Smooth muscle cell (in vitro differentiated cells): Measurements from ENCODE around the gene LCE1A. TPM values are rescaled to one million over a fixed set of nuclear protein-coding genes. Genes with fewer than 3 reads are reported as not detected.

Experiments used
- DNase-seq: peaks from one replicate; lab custom pipeline; 2025; ENCODE audit not compliant: unreplicated experiment; lab: John Stamatoyannopoulos, UW
- H2AFZ ChIP-seq: fragments of 200-600 bp; sonication (generic); 2 replicates; pipeline ENCODE4 v1.6.0; 2016; ENCODE audit warnings: antibody characterized with exemption, low read depth, mild to moderate bottlenecking
- H3F3A ChIP-seq: fragments of 200-600 bp; sonication (generic); 2 replicates; pipeline ENCODE4 v1.6.0; 2017; ENCODE audit warnings: antibody characterized with exemption, low read depth
- H3K27ac ChIP-seq: fragments of 200-600 bp; sonication (generic); 2 replicates; pipeline ENCODE4 v1.5.1; 2016; ENCODE audit warnings: low read depth, mild to moderate bottlenecking
- H3K27me3 ChIP-seq: fragments of 200-600 bp; sonication (generic); 2 replicates; pipeline ENCODE4 v1.6.1; 2016; ENCODE audit warnings: low read depth, mild to moderate bottlenecking
- H3K36me3 ChIP-seq: fragments of 200-600 bp; sonication (generic); 2 replicates; pipeline ENCODE4 v1.5.1; 2016; ENCODE audit warnings: low read depth
- H3K4me1 ChIP-seq: fragments of 200-600 bp; sonication (generic); 2 replicates; pipeline ENCODE4 v1.5.1; 2016; ENCODE audit warnings: low read depth
- H3K4me2 ChIP-seq: fragments of 200-600 bp; sonication (generic); 2 replicates; pipeline ENCODE4 v1.6.0; 2016; ENCODE audit warnings: mild to moderate bottlenecking
- H3K4me3 ChIP-seq: fragments of 200-600 bp; sonication (generic); 2 replicates; pipeline ENCODE4 v1.5.1; 2016; ENCODE audit warnings: mild to moderate bottlenecking
- H3K79me2 ChIP-seq: fragments of 200-600 bp; sonication (generic); 2 replicates; pipeline ENCODE4 v1.6.0; 2016; ENCODE audit warnings: low read depth, mild to moderate bottlenecking
- H3K9ac ChIP-seq: fragments of 200-600 bp; sonication (generic); 2 replicates; pipeline ENCODE4 v1.6.0; 2016; ENCODE audit warnings: low read depth
- H3K9me3 ChIP-seq: fragments of 200-600 bp; sonication (generic); replicated peaks from 2 replicates; pipeline ENCODE4 v1.5.1; 2016; ENCODE audit warnings: low read depth
- H4K20me1 ChIP-seq: fragments of 200-600 bp; sonication (generic); 2 replicates; pipeline ENCODE4 v1.6.0; 2016; ENCODE audit warnings: low read depth
- WGBS: methylation state at CpG from one replicate; pipeline ENCODE4 v1.1.7; 2016; ENCODE audit warnings: low lambda C conversion rate; 5-methylcytosine and 5-hydroxymethylcytosine counted together
- polyA plus RNA-seq: library from polyadenylated mRNA; unstranded; fragments of >200 nt; fragmentation: Nextera tagmentation; extraction: Ambion mirVana; gene quantifications from 2 replicates; pipeline ENCODE4 v1.2.1, GENCODE V29; 2016
- total RNA-seq: library from RNA; depleted of rRNA; stranded (reverse); fragments of >200 nt; gene quantifications from 2 replicates; pipeline ENCODE4 v1.2.3, GENCODE V29; 2014
- TF ChIP-seq, protein P1 (sequence below): fragments of 200-600 bp; sonication (generic); IDR thresholded peaks from 2 replicates; pipeline ENCODE4 v1.5.1; 2017; ENCODE audit warnings: borderline replicate concordance, mild to moderate bottlenecking, antibody characterized with exemption; ENCODE audit not compliant: insufficient read depth, poor library complexity, severe bottlenecking

Gene LCE1A
- total and polyA plus RNA-seq, 2 experiments from 2014 or later: not detected

- TF ChIP-seq, protein P1, sequence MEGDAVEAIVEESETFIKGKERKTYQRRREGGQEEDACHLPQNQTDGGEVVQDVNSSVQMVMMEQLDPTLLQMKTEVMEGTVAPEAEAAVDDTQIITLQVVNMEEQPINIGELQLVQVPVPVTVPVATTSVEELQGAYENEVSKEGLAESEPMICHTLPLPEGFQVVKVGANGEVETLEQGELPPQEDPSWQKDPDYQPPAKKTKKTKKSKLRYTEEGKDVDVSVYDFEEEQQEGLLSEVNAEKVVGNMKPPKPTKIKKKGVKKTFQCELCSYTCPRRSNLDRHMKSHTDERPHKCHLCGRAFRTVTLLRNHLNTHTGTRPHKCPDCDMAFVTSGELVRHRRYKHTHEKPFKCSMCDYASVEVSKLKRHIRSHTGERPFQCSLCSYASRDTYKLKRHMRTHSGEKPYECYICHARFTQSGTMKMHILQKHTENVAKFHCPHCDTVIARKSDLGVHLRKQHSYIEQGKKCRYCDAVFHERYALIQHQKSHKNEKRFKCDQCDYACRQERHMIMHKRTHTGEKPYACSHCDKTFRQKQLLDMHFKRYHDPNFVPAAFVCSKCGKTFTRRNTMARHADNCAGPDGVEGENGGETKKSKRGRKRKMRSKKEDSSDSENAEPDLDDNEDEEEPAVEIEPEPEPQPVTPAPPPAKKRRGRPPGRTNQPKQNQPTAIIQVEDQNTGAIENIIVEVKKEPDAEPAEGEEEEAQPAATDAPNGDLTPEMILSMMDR: no peak
- no peaks in the 10 kb centered on the region for H3K79me2 ChIP-seq
- no peaks in the 10 kb centered on the region for H4K20me1 ChIP-seq
- H3K9me3 ChIP-seq: peaks cover 3% of the 10 kb centered on the region
- H3K27ac ChIP-seq: no peak overlapping the region
- no peak overlapping the region for H3K4me3 ChIP-seq
- no peak overlapping the region for H3K4me2 ChIP-seq
- no peaks in the 10 kb centered on the region for H3K27me3 ChIP-seq
- no peaks in the 10 kb centered on the region for H3F3A ChIP-seq
- H3K9ac ChIP-seq: no peak overlapping the region
- no peaks in the 10 kb centered on the region for H3K36me3 ChIP-seq
- no peaks in the 10 kb centered on the region for H3K4me1 ChIP-seq
- no peak for DNase-seq
- no peak overlapping the region for H2AFZ ChIP-seq
- WGBS: 57% methylated on average over 4 of the region's 4 CpGs
These were observed 31.6 kb upstream of the LCE1A start for GRCh38 chr1:152795686-152796085.

- Histone ChIP-seq H3K27me3 (no peaks in the 10 kb centered on the region), H3K27ac (no peak within 1 kb of the TSS), H3K4me3 (no peak within 1 kb of the TSS), H3K4me1 (no peaks in the 10 kb centered on the region), H3K79me2 (no peaks in the 10 kb centered on the region), H3K36me3 (no peaks in the 10 kb centered on the region), H3F3A (no peaks in the 10 kb centered on the region), H3K9ac (no peak within 1 kb of the TSS), H4K20me1 (no peaks in the 10 kb centered on the region), H2AFZ (no peak within 1 kb of the TSS), H3K9me3 (peaks cover 3% of the 10 kb centered on the region), H3K4me2 (no peak within 1 kb of the TSS)
- DNase-seq: no peak
- 23% methylated on average over 3 of the region's 3 CpGs for WGBS
- TF ChIP-seq, protein P1: no peak
These were observed 30.9 kb upstream of the LCE1A start, which contains the start of gene LCE1D for GRCh38 chr1:152796421-152796820. LCE1D (plus strand) TSS chr1:152796721; CDS start chr1:152797795, 1,074 bp downstream.

- 74% methylated on average over 1 of the region's 1 CpG for WGBS
These were observed 25.9 kb upstream of the LCE1A start for GRCh38 chr1:152801333-152801732.

DNA sequence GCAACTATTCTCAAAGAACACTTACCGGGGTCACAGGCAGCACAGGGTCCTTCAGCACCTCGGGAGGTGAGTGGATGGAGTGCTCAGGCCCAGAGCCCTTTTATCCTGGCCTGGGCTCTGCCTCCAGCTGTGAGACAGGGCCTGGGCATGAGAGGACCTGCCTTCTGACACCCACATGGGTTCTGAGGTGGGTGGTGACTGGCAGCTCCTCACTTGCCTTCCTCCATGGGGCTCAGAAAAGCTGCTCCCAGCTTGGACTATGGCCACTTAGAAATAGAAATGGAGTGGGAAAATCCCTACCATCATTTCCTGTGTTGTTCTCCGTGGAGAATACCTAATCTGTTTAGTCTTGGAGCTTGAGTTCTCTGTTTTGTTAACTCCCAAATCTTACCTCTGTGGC lies 20.7 kb upstream of the LCE1A start, which contains the start of gene LCE1C:
Gene LCE1C, minus strand, starts transcription at position 76 of the 400 bp plus-strand sequence. CDS start 1,173 bp downstream, outside the sequence.
- Histone ChIP-seq H3K4me2 (no peak within 1 kb of the TSS), H3K4me3 (no peak within 1 kb of the TSS), H3K79me2 (no peaks in the 10 kb centered on the region), H3K27me3 (no peaks in the 10 kb centered on the region), H3K9me3 (no peaks in the 10 kb centered on the region), H3F3A (no peaks in the 10 kb centered on the region), H3K9ac (no peak within 1 kb of the TSS), H4K20me1 (no peaks in the 10 kb centered on the region), H3K4me1 (no peaks in the 10 kb centered on the region), H3K36me3 (no peaks in the 10 kb centered on the region), H2AFZ (no peak within 1 kb of the TSS), H3K27ac (no peak within 1 kb of the TSS)
- TF ChIP-seq, protein P1: no peak
- no peak for DNase-seq
- 44% methylated on average over 3 of the region's 3 CpGs for WGBS

More at GRCh38 chr1:152801333-152801732, 25.9 kb upstream of the LCE1A start:
- Histone ChIP-seq H3K9me3 (peaks cover 3% of the 10 kb centered on the region), H3K79me2 (no peaks in the 10 kb centered on the region), H3K27me3 (no peaks in the 10 kb centered on the region), H3K4me2 (no peak overlapping the region), H4K20me1 (no peaks in the 10 kb centered on the region), H3K4me3 (no peak overlapping the region), H3F3A (no peaks in the 10 kb centered on the region), H3K9ac (no peak overlapping the region), H3K27ac (no peak overlapping the region), H2AFZ (no peak overlapping the region), H3K4me1 (no peaks in the 10 kb centered on the region), H3K36me3 (no peaks in the 10 kb centered on the region)
- no peak for DNase-seq
- TF ChIP-seq, protein P1: no peak
